ENCODE results near the gene TBC1D16. TPM values are rescaled to one million over a fixed set of nuclear protein-coding genes. Genes with fewer than 3 reads are reported as not detected.

The TBC1D16 gene
- total and polyA plus RNA-seq, 11 donors: 5.3 to 22.1 (median 17.4) TPM

- Histone ChIP-seq H3K36me3 (no peaks in the 10 kb centered on the region), H3K27me3 (peaks cover 0 to 7% (median 2%) of the 10 kb centered on the region in 9 donors), H3K4me1 (peaks cover 0 to 12% (median 0%) of the 10 kb centered on the region in 12 donors), H3K4me3 (no peak overlapping the region), H3K9me3 (no peaks in the 10 kb centered on the region), H3K27ac (no peak overlapping the region)
- intact Hi-C loops (cut with DNase I): loop anchor here in 6 of 10 donors (5.0 to 10.0 kb wide), 5 partner anchors 64 to 166 kb away; partner anchors contain the start of gene CBX8 (in 1 of the 6)
- no peak for DNase-seq
- TF ChIP-seq POLR2A (IDR thresholded peaks at IDR 0.05) (no peak), CTCF (IDR thresholded peaks at IDR 0.05) (no peak)
- ATAC-seq: no peak
- WGBS, 4 donors: 72 to 82% (median 78%) methylated on average over 13 to 14 of the region's 14 CpGs
Observed at GRCh38 chr17:79910985-79911361, 124.7 kb downstream of the TBC1D16 start.

GRCh38 chr17:79909121-79909520 lies 126.6 kb downstream of the TBC1D16 start:
- Histone ChIP-seq H3K4me3 (no peak overlapping the region), H3K27ac (no peak overlapping the region), H3K27me3 (peaks cover 0 to 23% (median 5%) of the 10 kb centered on the region in 9 donors), H3K4me1 (no peaks in the 10 kb centered on the region), H3K9me3 (no peaks in the 10 kb centered on the region), H3K36me3 (no peaks in the 10 kb centered on the region)
- WGBS, 4 donors: 49 to 60% (median 59%) methylated on average over 4 of the region's 4 CpGs
- intact Hi-C loops (cut with DNase I): no loop called here
- DNase-seq: no peak
- ATAC-seq: no peak
- TF ChIP-seq POLR2A (IDR thresholded peaks at IDR 0.05) (no peak), CTCF (IDR thresholded peaks at IDR 0.05) (no peak)

- ATAC-seq (peak in 2 of 4 donors; percentile 53 to 79), DNase-seq (no peak)
- peaks cover 0 to 32% (median 5%) of the 10 kb centered on the region in 9 donors for H3K27me3 ChIP-seq
- H3K27ac ChIP-seq: no peak overlapping the region
- TF ChIP-seq POLR2A (IDR thresholded peaks at IDR 0.05): no peak
- no peak for TF ChIP-seq CTCF (IDR thresholded peaks at IDR 0.05)
- intact Hi-C loops (cut with DNase I): no loop called here
- no peaks in the 10 kb centered on the region for H3K4me1 ChIP-seq
- no peaks in the 10 kb centered on the region for H3K36me3 ChIP-seq
- WGBS, 4 donors: 46 to 61% (median 56%) methylated on average over 16 of the region's 16 CpGs
- no peak overlapping the region for H3K4me3 ChIP-seq
- H3K9me3 ChIP-seq: no peaks in the 10 kb centered on the region
Observed at GRCh38 chr17:79907850-79908249, 127.8 kb downstream of the TBC1D16 start.

- ATAC-seq: no peak
- Histone ChIP-seq H3K27me3 (peaks cover 0 to 36% (median 5%) of the 10 kb centered on the region in 9 donors), H3K4me1 (no peaks in the 10 kb centered on the region), H3K4me3 (no peak overlapping the region), H3K27ac (no peak overlapping the region), H3K36me3 (no peaks in the 10 kb centered on the region), H3K9me3 (no peaks in the 10 kb centered on the region)
- 79 to 81% (median 81%) methylated on average over 11 of the region's 11 CpGs for WGBS, 4 donors
- no peak for DNase-seq
- no peak for TF ChIP-seq CTCF (IDR thresholded peaks at IDR 0.05)
- no peak for TF ChIP-seq POLR2A (IDR thresholded peaks at IDR 0.05)
- intact Hi-C loops (cut with DNase I): no loop called here
Observed at GRCh38 chr17:79907217-79907715, 128.4 kb downstream of the TBC1D16 start.
